Raji (cell line): ENCODE results near the gene ZCCHC17.

ENCODE experiments used
- POLR2A ChIP-seq: IDR thresholded peaks from 2 replicates; pipeline ENCODE4 v1.6.1; 2011; ENCODE audit warnings: low read depth, low read length, control low read depth; ENCODE audit not compliant: insufficient read depth

ZCCHC17 gene

GRCh38 chr1:31376375-31377134 lies 79.7 kb downstream of the ZCCHC17 start:
- no peak for TF ChIP-seq POLR2A

GRCh38 chr1:31377364-31377863 lies 80.6 kb downstream of the ZCCHC17 start:
- no peak for TF ChIP-seq POLR2A

DNA sequence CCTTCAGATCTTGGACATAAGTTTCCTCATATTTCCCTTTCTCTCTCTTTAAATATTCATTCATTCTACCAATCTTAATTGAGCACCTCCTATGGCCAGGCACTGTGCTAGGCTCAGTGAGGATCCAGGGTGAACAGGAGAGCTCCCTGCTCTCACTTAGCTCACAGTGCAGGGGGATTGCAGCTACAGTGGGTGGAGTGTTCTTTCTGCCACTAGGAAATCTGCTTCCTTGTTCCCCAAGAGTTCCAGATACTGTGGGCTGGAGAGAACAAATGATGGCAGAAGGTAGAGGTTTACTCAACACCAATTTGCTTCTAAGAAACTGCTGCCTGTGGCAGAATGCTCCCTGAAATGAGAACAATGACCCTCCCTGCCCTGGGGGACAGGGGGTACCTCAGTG lies 81.2 kb downstream of the ZCCHC17 start:
- TF ChIP-seq POLR2A, result no peak

- no peak for TF ChIP-seq POLR2A
These were observed 83.3 kb downstream of the ZCCHC17 start for GRCh38 chr1:31380181-31380580.

GRCh38 chr1:31381394-31382294 lies 84.8 kb downstream of the ZCCHC17 start:
- no peak for TF ChIP-seq POLR2A

DNA sequence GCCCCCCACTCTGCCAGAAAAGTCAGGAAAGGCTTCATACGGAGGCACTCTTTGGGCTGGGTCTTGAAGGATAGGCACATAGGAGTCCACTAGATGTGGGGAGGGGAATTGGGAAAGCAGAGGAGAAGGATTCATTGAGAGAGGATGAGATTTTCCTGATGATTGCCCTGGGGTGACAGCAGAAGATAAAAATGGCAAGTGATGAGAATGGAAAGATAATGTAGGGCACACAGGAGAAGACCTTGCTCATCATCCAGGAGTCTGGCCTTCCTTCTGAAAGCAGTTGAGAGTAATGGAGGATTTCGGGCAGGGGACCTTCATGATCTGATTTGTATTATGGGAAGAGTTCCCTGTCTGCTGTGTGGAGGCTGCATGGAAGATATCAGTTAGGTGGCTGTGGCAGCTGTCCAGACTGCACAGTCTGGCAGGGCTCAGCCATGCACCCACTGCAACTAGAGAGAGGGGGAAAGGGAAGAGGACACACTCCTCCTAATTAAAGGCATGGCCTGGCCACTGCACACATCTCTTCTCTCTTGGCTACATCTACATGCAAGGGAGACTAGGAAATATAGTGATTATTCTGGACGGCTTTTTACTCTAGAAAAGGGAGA lies 85.7 kb downstream of the ZCCHC17 start:
- no peak for TF ChIP-seq POLR2A

DNA sequence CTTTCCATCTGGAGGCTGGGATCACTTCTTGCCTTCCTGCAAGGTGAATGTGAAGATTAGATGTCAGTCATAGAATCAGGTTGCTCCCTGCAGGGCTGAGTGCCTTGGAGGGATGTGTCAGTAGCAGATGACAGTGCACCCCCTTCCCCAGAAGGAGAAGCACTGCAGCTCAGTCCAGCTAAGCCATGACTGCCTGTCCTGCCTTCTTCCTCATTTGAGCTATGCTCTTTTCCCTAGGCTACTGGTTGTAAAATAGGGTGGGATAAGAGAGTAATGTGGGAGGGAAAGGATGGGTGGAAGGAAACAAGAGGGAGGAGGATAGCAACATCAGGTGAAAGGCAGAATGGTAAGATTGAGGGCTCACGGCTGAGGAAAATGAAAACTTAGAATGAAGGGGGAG lies 87.1 kb downstream of the ZCCHC17 start:
- no peak for TF ChIP-seq POLR2A

- TF ChIP-seq POLR2A, result no peak
These were observed 90.8 kb downstream of the ZCCHC17 start for GRCh38 chr1:31387612-31388011.

DNA sequence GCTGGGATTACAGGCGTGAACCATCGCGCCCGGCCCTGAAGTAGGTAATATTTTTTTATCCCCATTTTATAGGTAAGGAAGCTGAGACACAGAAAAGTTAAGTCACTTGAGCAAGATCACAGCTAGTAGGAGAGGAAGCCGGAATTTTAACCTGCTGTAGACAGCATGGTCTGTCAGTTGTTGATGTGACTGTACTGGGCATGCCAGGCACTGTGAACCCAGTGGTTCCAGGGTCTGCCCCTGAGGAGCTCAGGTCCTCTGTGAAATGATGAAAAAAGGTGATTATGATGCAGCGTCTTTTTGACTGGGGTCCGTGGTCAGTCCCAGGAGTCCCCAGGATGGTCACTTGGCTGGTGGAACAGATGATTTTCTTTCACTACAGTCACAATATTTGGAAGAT lies 92.8 kb downstream of the ZCCHC17 start:
- no peak for TF ChIP-seq POLR2A

- TF ChIP-seq POLR2A, result no peak
These were observed 93.2 kb downstream of the ZCCHC17 start for GRCh38 chr1:31390071-31390470.

DNA sequence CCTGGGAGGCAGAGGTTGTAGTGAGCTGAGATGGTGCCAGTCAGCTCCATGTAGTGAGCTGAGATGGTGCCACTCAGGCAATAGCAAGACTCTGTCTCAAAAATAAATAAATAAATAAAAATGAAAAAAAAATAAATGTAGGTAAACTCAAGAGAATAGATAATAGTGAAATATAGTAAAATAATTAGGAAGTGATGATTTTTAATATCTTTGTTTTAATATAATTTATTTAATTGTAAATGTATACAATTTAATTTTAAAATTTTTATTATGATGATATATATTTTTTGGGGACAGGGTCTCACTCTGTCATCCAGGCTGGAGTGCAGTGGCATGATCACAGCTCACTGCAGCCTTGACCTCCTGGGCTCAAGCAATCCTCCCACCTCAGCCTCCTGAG lies 96.6 kb downstream of the ZCCHC17 start:
- TF ChIP-seq POLR2A, result no peak

- TF ChIP-seq POLR2A, result no peak
These were observed 97.9 kb downstream of the ZCCHC17 start for GRCh38 chr1:31394584-31395193.

GRCh38 chr1:31396633-31397351 lies 100.0 kb downstream of the ZCCHC17 start:
- TF ChIP-seq POLR2A, result no peak

GRCh38 chr1:31397360-31398095 lies 100.7 kb downstream of the ZCCHC17 start:
- TF ChIP-seq POLR2A, result no peak
